ENCODE results near the gene UCK2. TPM values are rescaled to one million over a fixed set of nuclear protein-coding genes. Genes with fewer than 3 reads are reported as not detected.

The UCK2 gene
- total RNA-seq, 1 experiment from 2014 or later = 59.9 TPM

DNA sequence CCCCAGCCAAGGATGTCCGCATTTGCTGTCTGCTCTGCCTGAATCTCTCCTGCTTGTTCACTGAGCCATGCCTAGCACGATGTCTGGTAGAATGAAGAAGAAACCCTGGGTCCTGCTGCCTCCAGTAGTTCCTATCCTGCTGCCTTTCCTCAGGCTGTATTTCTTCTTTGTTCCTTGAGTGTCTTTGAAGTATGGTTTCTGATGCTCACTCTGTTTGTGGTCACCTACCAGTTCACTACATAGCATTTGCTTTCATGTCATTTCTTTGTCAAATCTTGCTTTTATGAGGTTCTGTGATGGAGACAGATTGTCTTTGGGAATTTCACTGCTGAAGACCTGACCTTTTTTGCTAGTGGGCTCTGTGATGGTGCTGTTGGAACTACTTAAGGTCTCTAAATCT lies 5.9 kb downstream of the UCK2 start:
- no peak overlapping the region for H3K4me2 ChIP-seq
- BruUV-seq (replicated peaks) = no TSS peak
- TF ChIP-seq EZH2 (IDR thresholded peaks at IDR 0.05; ENCODE audit: low read depth) = no peak
- TF ChIP-seq, protein P1, sequence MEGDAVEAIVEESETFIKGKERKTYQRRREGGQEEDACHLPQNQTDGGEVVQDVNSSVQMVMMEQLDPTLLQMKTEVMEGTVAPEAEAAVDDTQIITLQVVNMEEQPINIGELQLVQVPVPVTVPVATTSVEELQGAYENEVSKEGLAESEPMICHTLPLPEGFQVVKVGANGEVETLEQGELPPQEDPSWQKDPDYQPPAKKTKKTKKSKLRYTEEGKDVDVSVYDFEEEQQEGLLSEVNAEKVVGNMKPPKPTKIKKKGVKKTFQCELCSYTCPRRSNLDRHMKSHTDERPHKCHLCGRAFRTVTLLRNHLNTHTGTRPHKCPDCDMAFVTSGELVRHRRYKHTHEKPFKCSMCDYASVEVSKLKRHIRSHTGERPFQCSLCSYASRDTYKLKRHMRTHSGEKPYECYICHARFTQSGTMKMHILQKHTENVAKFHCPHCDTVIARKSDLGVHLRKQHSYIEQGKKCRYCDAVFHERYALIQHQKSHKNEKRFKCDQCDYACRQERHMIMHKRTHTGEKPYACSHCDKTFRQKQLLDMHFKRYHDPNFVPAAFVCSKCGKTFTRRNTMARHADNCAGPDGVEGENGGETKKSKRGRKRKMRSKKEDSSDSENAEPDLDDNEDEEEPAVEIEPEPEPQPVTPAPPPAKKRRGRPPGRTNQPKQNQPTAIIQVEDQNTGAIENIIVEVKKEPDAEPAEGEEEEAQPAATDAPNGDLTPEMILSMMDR (conservative IDR thresholded peaks at IDR 0.05) = no peak
- no peaks in the 10 kb centered on the region for H3K36me3 ChIP-seq (ENCODE audit: low read depth)
- intact Hi-C loops (cut with micrococcal nuclease; ENCODE audit: unreplicated experiment) = no loop called here
- ChIA-PET POLR2A (ENCODE audit: unreplicated experiment) (no interaction called here), CTCF (no interaction called here)
- peaks cover 10% of the 10 kb centered on the region for H3K4me1 ChIP-seq (replicated peaks; ENCODE audit: insufficient read depth)
- peaks cover 60% of the 10 kb centered on the region for H4K20me1 ChIP-seq (ENCODE audit: insufficient read depth)
- peaks cover 9% of the 10 kb centered on the region; the same call in 1 of the 2 replicates for H3F3A ChIP-seq (ENCODE audit: insufficient read depth, low read depth)
- H2AFZ ChIP-seq = no peak overlapping the region
- H3K79me2 ChIP-seq (ENCODE audit: low read depth) = peaks cover 99% of the 10 kb centered on the region
- no peak for DNase-seq
- H3K9me3 ChIP-seq (ENCODE audit: insufficient read depth, low read depth) = no peaks in the 10 kb centered on the region
- no peak overlapping the region for H3K27ac ChIP-seq
- H3K4me3 ChIP-seq = no peak overlapping the region
- H3K27me3 ChIP-seq (ENCODE audit: insufficient read depth, low read depth) = no peaks in the 10 kb centered on the region
- no peaks in the 10 kb centered on the region for H3K9me2 ChIP-seq (ENCODE audit: insufficient read depth)

DNA sequence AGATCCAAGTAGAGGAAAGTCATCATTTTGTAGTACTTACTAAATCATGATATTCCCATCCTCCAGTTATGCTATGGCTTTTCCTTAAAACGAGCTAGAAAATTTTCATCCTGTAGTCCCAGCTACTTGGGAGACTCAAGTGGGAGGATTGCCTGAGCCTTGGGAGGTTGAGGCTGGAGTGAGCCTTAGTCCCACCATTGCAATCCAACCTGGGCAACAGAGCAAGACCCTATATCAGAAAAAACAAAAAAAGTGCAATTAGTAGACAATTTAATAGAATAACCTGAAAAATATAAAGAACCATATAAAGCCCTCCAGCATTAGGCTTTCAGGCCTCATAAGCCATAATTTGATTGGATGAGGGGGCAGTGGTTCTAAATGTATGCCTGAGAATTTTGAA lies 6.8 kb downstream of the UCK2 start:
- peaks cover 99% of the 10 kb centered on the region for H3K79me2 ChIP-seq (ENCODE audit: low read depth)
- H3K9me3 ChIP-seq (ENCODE audit: insufficient read depth, low read depth) = no peaks in the 10 kb centered on the region
- ChIA-PET POLR2A (ENCODE audit: unreplicated experiment) (no interaction called here), CTCF (no interaction called here)
- DNase-seq = no peak
- peaks cover 9% of the 10 kb centered on the region for H3K4me1 ChIP-seq (replicated peaks; ENCODE audit: insufficient read depth)
- no peak overlapping the region for H3K4me2 ChIP-seq
- H3F3A ChIP-seq (ENCODE audit: insufficient read depth, low read depth) = peaks cover 3% of the 10 kb centered on the region; the same call in 1 of the 2 replicates
- TF ChIP-seq, protein P1 (conservative IDR thresholded peaks at IDR 0.05) = no peak
- no peak for TF ChIP-seq EZH2 (IDR thresholded peaks at IDR 0.05; ENCODE audit: low read depth)
- no peak overlapping the region for H2AFZ ChIP-seq
- BruUV-seq (replicated peaks) = no TSS peak
- no peaks in the 10 kb centered on the region for H3K36me3 ChIP-seq (ENCODE audit: low read depth)
- intact Hi-C loops (cut with micrococcal nuclease; ENCODE audit: unreplicated experiment) = no loop called here
- no peak overlapping the region for H3K27ac ChIP-seq
- no peaks in the 10 kb centered on the region for H3K9me2 ChIP-seq (ENCODE audit: insufficient read depth)
- H4K20me1 ChIP-seq (ENCODE audit: insufficient read depth) = peaks cover 67% of the 10 kb centered on the region
- no peaks in the 10 kb centered on the region for H3K27me3 ChIP-seq (ENCODE audit: insufficient read depth, low read depth)
- H3K4me3 ChIP-seq = no peak overlapping the region

DNA sequence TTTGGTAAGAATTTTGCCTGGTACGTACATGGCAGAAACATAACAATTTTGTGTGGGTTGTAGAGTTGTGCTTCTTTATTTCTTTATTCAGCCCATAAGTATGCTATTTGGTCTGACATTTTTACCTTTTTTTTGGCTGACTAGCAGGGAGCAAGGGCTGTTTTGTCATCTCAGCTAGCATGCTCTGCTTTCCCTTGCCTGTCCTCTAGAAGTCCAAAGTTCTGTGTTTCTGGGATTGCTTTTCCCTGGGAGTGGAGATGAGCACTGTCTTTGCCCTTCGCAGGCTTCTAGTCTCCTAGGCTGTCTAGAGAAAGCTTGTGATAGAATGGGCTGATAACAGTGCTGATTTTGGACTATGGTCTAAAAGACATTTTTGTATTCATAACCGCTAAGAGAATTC lies 7.5 kb downstream of the UCK2 start:
- H3K4me1 ChIP-seq (replicated peaks; ENCODE audit: insufficient read depth) = peaks cover 2% of the 10 kb centered on the region

More for the DNA sequence above, 7.5 kb downstream of the UCK2 start:
- no peak for DNase-seq
- no peak overlapping the region for H2AFZ ChIP-seq
- no peak overlapping the region for H3K4me2 ChIP-seq
- no peaks in the 10 kb centered on the region for H3F3A ChIP-seq (ENCODE audit: insufficient read depth, low read depth)
- H3K9me2 ChIP-seq (ENCODE audit: insufficient read depth) = no peaks in the 10 kb centered on the region
- no peaks in the 10 kb centered on the region for H3K36me3 ChIP-seq (ENCODE audit: low read depth)
- H3K9me3 ChIP-seq (ENCODE audit: insufficient read depth, low read depth) = no peaks in the 10 kb centered on the region
- no peak for TF ChIP-seq EZH2 (IDR thresholded peaks at IDR 0.05; ENCODE audit: low read depth)
- TF ChIP-seq, protein P1 (conservative IDR thresholded peaks at IDR 0.05) = no peak
- no peaks in the 10 kb centered on the region for H3K27me3 ChIP-seq (ENCODE audit: insufficient read depth, low read depth)
- H3K27ac ChIP-seq = no peak overlapping the region
- H3K79me2 ChIP-seq (ENCODE audit: low read depth) = peaks cover 99% of the 10 kb centered on the region
- ChIA-PET CTCF (no interaction called here), POLR2A (ENCODE audit: unreplicated experiment) (no interaction called here)
- H4K20me1 ChIP-seq (ENCODE audit: insufficient read depth) = peaks cover 71% of the 10 kb centered on the region
- intact Hi-C loops (cut with micrococcal nuclease; ENCODE audit: unreplicated experiment) = no loop called here
- no peak overlapping the region for H3K4me3 ChIP-seq
- BruUV-seq (replicated peaks) = no TSS peak

All from PC-9 (cell line).